Measurements from ENCODE around the gene ZNF319.

GRCh38 chr16:57952909-57953308 lies 47.6 kb downstream of the ZNF319 start:
- no peak for TF ChIP-seq CTCF (IDR thresholded peaks at IDR 0.05)
- no peak for TF ChIP-seq POLR2A (IDR thresholded peaks at IDR 0.05)

Measured in Peyer's patch (tissue), 4 donors.